MV-4-11 (cell line): ENCODE data around the gene HIVEP2.
"Not testable (repeated sequence)": the region's sequence is repeated elsewhere in the genome, so short reads cannot be mapped to it uniquely, and the experiment has no call there.

Experiments used
- DNase-seq: peaks from one replicate; lab custom pipeline; 2025; lab: John Stamatoyannopoulos, UW

HIVEP2 gene, protein sequence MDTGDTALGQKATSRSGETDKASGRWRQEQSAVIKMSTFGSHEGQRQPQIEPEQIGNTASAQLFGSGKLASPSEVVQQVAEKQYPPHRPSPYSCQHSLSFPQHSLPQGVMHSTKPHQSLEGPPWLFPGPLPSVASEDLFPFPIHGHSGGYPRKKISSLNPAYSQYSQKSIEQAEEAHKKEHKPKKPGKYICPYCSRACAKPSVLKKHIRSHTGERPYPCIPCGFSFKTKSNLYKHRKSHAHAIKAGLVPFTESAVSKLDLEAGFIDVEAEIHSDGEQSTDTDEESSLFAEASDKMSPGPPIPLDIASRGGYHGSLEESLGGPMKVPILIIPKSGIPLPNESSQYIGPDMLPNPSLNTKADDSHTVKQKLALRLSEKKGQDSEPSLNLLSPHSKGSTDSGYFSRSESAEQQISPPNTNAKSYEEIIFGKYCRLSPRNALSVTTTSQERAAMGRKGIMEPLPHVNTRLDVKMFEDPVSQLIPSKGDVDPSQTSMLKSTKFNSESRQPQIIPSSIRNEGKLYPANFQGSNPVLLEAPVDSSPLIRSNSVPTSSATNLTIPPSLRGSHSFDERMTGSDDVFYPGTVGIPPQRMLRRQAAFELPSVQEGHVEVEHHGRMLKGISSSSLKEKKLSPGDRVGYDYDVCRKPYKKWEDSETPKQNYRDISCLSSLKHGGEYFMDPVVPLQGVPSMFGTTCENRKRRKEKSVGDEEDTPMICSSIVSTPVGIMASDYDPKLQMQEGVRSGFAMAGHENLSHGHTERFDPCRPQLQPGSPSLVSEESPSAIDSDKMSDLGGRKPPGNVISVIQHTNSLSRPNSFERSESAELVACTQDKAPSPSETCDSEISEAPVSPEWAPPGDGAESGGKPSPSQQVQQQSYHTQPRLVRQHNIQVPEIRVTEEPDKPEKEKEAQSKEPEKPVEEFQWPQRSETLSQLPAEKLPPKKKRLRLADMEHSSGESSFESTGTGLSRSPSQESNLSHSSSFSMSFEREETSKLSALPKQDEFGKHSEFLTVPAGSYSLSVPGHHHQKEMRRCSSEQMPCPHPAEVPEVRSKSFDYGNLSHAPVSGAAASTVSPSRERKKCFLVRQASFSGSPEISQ (N-terminal part only)

GRCh38 chr6:142945049-142945445 lies at the start of gene HIVEP2:
Gene HIVEP2, minus strand, starts transcription at chr6:142945176. Its CDS starts 170,438 bp downstream, at chr6:142774738.
- DNase-seq = no peak

DNA sequence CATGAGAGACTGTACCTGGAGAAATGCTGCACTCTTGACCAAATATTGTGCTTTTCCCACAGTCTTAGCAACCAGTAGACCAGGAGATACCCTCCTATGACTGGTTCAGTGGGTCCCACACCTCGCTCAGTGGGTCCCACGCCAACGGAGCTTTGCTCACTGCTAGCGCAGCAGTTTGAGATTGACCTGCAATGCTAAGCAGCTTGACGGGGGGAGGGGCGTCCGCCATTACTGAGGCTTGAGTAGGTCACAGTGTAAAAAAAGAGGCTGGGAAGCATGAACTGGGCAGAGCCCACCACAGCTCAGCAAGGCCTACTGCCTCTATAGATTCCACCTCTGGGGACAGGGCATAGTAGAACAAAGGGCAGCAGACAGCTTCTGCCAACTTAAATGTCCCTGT lies 49.0 kb upstream of the HIVEP2 start:
- no peak for DNase-seq

- no peak for DNase-seq
These were observed 42.5 kb upstream of the HIVEP2 start for GRCh38 chr6:142987490-142987889.

DNA sequence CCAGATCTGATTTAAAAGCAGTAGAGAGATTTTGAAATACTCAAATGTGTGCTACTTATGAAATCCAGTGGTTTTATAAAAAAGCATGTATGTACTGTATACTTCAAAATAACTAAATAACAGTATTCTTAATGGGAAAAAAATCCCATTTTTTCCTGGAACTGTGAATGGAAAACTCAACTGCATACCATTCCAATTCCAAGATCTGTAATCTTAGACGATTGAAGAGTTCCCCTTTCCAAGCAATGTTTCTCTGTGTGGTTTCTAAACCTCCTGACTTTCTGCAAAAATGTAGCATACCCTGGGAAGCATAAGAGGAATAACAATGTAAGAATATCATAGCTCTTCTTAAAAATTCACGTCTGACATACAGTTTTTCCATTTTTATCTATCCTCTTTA lies 40.3 kb upstream of the HIVEP2 start:
- DNase-seq = no peak

DNA sequence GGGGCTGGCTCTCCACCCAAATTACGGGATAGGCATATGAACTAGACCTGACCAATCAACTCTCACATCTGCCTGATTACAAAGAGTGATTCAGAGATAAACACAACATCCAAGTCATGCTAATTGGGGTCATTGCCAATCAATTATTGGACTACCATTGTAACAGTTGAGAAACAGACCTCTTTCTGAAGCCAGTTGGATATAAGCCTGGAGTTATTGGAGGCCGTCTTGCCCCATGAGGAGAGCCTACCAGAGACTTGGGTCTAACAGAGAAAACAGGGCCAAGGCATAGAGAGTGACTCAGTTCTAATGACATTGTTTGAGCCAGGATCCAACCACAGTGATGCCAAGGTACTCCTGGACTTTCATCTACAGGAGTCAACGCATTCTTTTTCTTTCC lies 39.4 kb upstream of the HIVEP2 start:
- DNase-seq = no peak

DNA sequence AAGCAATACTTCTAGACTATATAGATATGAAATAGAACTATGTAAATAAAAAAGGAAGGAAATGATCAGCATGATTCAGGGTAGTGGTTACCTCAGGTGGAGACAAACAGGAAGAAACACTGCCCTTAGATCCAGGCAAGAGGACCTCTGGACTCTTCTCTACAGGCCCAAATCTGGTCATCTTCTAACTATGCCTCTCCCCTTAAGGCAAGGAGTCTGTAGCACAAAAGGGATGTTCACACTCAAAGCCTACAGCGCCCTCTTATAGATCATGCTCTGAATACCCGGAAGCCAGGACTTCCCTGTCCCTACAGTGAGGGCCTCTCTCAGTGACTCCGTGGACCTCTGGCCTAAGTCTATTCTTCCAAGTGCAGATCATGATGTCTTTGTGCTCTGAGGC lies 30.4 kb upstream of the HIVEP2 start:
- no peak for DNase-seq

DNA sequence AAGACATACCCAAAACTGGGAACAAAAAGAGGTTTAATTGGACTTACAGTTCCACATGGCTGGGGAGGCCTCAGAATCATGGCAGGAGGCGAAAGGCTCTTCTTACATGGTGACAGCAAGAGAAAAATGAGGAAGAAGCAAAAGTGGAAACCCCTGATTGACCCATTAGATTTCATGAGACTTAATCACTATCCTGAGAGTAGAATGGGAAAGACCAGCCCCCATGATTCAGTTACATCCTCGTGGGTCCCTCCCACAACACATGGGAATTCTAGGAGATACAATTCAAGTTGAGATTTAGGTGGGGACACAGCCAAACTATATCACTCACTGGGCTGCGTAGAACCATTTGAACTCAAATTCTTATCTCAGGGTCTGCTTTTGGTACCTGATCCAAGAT lies 26.0 kb upstream of the HIVEP2 start:
- not testable (repeated sequence) for DNase-seq

DNA sequence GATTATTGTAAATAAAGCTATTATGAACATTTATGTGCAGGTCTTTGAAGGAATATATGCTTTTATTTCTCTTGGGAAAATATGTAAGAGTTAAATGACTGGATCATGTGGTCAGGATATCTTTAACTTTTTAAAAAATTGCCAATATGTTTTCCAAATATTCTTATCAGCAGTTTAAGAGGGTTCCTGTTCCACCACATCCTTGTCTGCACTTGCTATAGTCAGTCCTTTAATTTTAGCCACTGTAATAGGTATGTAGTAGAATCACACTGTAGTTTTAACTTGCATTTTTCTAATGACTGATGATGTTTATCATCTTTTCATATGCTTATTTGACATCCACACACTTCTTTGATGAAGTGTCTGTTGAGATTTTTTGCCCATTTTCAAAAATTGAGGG lies 23.6 kb upstream of the HIVEP2 start:
- DNase-seq = no peak

DNA sequence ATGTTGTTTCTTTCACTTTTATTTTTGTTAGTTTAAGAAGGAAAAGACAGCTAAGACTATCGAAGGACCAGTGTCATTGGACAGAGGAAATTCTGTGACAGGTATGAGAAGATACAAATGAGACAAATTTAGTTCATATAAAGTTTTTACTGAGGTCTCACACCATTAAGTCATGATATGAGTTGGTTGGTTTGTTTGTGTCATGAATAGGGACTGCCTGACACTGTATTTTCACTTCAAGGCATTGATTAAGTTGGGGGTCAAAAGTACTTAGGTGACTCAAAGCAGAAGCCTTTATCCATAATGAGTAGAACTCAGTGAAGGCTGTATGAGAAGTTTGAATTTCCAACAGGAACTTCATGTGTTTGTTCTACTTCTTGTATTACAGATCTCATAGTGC lies 21.3 kb upstream of the HIVEP2 start:
- DNase-seq = no peak

- no peak for DNase-seq
These were observed 20.2 kb upstream of the HIVEP2 start for GRCh38 chr6:142965164-142965563.

- peak; percentile 39 for DNase-seq
These were observed 15.1 kb upstream of the HIVEP2 start for GRCh38 chr6:142960098-142960497.

DNA sequence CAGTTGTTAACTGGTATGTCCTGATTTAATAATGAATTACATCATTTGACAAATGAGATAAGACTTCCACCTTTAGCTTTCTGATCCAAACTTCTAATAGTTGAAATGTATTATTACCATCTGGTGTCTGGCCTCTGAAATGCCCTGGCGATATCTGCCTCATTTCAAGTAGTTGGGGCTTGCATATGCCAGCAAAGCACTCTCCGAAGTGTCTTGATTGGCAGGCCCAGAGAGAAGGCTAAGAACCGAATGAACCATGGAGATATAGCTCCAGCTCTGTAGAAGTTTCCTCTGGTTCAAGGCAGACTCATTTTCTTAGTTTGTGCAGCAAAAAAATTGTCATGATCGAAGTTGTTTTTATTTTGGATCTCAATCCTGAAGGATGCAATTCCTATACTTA lies 13.4 kb upstream of the HIVEP2 start:
- DNase-seq = no peak

GRCh38 chr6:142956726-142957125 lies 11.8 kb upstream of the HIVEP2 start:
- DNase-seq = no peak

- DNase-seq = peak; percentile 91
These were observed 9.9 kb upstream of the HIVEP2 start for GRCh38 chr6:142954844-142955243.

- no peak for DNase-seq
These were observed 8.6 kb upstream of the HIVEP2 start for GRCh38 chr6:142953373-142954273.

DNA sequence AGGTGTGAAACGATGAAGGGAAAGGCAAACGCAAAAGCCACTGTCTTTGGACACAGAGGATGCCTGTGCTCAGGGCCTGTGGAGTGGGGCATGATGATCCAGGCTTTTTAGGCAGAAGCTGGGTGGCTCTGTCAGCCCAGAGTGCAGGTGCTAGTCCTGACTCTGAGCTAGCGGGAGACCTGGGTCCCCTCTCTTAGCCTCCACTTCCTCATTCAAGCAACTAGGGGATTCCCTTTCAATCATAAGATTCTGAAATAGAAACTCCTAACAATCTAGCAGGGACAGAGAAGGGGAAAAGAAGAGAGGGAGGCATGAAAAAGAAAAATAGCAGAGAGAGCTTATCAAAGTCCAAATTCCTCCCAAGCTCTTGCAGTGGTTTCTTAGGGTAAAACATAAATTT lies 7.6 kb upstream of the HIVEP2 start:
- DNase-seq = no peak

GRCh38 chr6:142950291-142950690 lies 5.3 kb upstream of the HIVEP2 start:
- no peak for DNase-seq

DNA sequence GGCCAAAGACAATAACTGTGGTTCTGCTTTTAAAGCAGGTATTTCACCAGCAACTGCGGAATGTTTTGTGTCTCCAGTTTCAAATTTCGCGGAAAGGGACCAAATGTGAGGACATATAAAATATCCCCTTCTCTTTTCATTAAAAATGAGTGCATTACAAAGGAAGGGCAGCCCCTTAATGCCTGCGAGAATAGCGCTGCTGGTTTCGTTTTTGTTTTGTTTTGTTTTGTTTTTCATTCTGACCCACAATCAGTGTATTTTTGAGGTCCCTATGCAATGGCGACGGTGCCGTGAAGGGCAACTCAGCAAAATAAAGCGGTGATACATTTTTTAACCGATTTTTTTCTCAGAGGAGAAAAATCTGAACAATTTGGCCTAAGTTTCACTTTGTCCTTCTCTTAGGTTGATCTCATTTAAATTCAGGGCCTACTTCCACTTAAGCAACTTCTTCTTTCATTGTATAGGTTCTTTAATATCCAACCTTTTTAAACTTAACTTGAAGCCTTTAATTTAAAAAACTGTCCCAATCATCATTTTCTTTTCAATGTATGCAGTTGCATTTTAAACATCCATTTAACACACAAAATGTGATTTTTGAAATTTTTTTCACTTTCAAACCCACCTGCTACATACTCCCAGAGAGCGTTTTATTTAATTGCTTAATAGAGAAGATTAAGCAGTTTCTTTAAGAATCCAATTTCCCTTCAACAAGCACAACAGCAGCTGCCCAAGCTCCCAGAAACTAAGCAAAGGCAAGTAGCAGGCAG lies 2.9 kb upstream of the HIVEP2 start:
- DNase-seq = peak; percentile 15

DNA sequence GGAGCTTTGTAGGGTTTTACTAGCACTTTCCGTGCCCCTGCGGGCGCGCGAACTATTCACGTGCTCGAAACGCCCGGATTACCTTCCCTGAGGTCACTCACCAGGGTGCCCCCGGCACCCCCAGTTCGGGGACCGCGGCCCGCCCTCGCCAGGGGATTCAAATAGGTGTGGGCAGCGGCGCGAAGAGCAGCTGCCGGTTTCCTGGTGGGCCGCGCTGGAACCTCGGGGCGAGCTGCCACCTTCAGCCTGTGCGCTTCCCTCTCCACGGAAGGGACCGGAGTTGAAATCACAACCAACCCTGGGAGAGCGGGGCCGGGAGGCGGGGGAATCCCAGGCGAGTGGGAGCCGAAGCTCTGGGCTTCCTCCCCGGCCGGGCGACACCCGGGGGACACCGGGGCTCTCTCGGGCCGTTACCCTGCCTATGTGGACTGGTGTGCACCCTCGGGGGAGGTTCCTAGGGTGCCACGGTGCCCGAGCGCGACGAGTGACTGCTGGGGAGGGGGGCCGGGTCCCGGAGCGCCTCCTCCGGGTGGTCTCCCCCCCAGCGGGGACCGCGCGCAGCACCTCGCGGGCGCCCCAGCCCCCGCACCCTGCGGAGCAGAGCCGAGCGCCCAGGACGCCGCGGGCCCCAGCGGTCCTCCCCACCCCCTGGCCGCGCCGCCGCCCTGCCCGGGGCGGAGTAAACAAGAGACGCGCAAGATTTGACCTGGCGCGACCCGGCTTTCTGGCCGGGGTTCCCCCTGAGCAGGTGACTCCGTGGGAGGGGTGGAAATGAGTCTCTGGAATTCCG lies 2.1 kb upstream of the HIVEP2 start:
- DNase-seq = no peak
